Pancreas (tissue), 10 donors: ENCODE measurements around the gene PRRT3. TPM values are rescaled to one million over a fixed set of nuclear protein-coding genes. Genes with fewer than 3 reads are reported as not detected.

Experiments
- ATAC-seq, 4 donors: fragments of 200-7000 bp; cut with Tn5 transposase; one replicate each; pipeline versions ENCODE4 v1.8.0 to v1.9.1; 2020; ENCODE audit warnings: mild to moderate bottlenecking in 4 of 4, moderate library complexity in 4 of 4
- DNase-seq, 6 donors: peaks; one replicate each; pipeline ENCODE4 v3.0.0-alpha.2; 2020
- FAIRE-seq: peaks from 2 replicates; lab custom pipeline; 2012; peaks lifted over from hg19 to GRCh38; lab: Jason Lieb, UNC
- H3K27ac ChIP-seq, 4 donors: fragments of 200-600 bp; sonication (generic); 1 replicate in 3 of 4; 2 replicates in 1 of 4; pipeline versions ENCODE4 v1.5.0 to v1.8.0; 2020
- H3K27me3 ChIP-seq, 4 donors: fragments of 200-600 bp; one replicate each; pipeline ENCODE4 v1.8.0; 2021
- H3K36me3 ChIP-seq, 3 donors: fragments of 200-600 bp; sonication (generic) in 1 of 3; one replicate each; pipeline versions ENCODE4 v1.5.0 to v1.8.0; 2020 to 2021
- H3K4me1 ChIP-seq, 3 donors: fragments of 200-600 bp; one replicate each; pipeline ENCODE4 v1.8.0; 2021
- H3K4me3 ChIP-seq, 4 donors: fragments of 200-600 bp; sonication (generic) in 2 of 4; one replicate each; pipeline versions ENCODE4 v1.5.0 to v1.8.0; 2020 to 2021
- H3K9me3 ChIP-seq, 4 donors: fragments of 200-600 bp; one replicate each; pipeline ENCODE4 v1.8.0; 2021
- WGBS, 2 donors: extraction: QIAGEN DNeasy Blood & Tissue Kit; methylation state at CpG; one replicate each; pipeline ENCODE4 v1.1.7; 2013; 5-methylcytosine and 5-hydroxymethylcytosine counted together
- intact Hi-C, 3 donors: fragments of 100-400 bp; cut with DNase I; formaldehyde crosslinking; loops; one replicate each; pipeline versions ENCODE4 v1.11.1 to v1.14.2; 2022
- polyA plus RNA-seq, 2 donors: library from polyadenylated mRNA; stranded (reverse); fragments of 200-250 nt; gene quantifications; one replicate each; pipeline ENCODE4 v1.2.3, GENCODE V29; 2013
- total RNA-seq, 6 donors: library from RNA; stranded (reverse); fragmentation: NEBNext Ultra II Directional in 4 of 6; extraction: Animal tissue kit (Norgen Biotek cat#: 25700) in 4 of 6; gene quantifications; one replicate each; pipeline versions ENCODE4 v1.2.1 to v1.2.4, GENCODE V29; 2021 to 2023
- TF ChIP-seq, protein P1 (sequence below), 4 donors: fragments of 200-600 bp; sonication (generic) in 3 of 4; IDR thresholded peaks; one replicate each; pipeline versions ENCODE4 v1.5.0 to v1.8.0; 2021; ENCODE audit warnings: antibody characterized with exemption in 4 of 4
- donor health status: healthy with polysubstance abuse.
- donor health status: DM: no; HTN: no; CAD: no; lungs with moderate emphysema.
- donor health status: DM: no; HTN: no; CAD: no.
- donor health status: control.
- donor health status: control.
- donor health status: Bipolar disorder and iron deficiency.
- donor health status: DM: yes; HTN: yes; CAD: no.
- donor health status: DM: no; HTN: no; CAD: no.
- donor health status: DM: no; HTN: no; CAD: no.
- donor health status: DM: yes; HTN: yes; CAD: no.

The PRRT3 gene
- total and polyA plus RNA-seq, 8 donors, result 1.2 to 5.1 (median 2.0) TPM

DNA sequence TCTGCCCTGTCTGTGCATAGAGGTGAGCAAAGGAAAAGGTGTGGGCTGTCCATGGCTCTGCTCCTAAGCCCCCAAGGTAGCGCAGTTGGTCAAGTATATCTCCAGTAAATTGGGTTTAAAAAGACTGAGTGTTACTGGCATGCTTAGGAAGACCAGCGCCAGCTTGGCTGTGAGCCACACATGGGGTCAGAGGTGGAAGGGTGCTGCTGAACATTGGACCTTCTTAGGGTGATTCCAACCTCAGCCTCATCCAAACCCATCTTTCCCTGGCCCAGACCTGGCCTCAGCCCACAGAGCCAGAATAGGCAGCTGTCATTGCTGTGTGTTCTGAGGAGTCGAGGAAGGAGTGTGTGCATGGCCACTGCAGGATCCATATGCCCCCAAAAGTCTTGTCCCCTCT is 43.9 kb downstream of the PRRT3 start:
- Histone ChIP-seq H3K9me3 (no peaks in the 10 kb centered on the region), H3K36me3 (peaks cover 0 to 7% (median 0%) of the 10 kb centered on the region in 3 donors), H3K4me1 (peaks cover 3 to 7% (median 7%) of the 10 kb centered on the region in 3 donors), H3K27ac (no peak overlapping the region), H3K4me3 (no peak overlapping the region), H3K27me3 (no peaks in the 10 kb centered on the region)
- intact Hi-C loops, result no loop called here
- FAIRE-seq, result no peak
- TF ChIP-seq, protein P1, sequence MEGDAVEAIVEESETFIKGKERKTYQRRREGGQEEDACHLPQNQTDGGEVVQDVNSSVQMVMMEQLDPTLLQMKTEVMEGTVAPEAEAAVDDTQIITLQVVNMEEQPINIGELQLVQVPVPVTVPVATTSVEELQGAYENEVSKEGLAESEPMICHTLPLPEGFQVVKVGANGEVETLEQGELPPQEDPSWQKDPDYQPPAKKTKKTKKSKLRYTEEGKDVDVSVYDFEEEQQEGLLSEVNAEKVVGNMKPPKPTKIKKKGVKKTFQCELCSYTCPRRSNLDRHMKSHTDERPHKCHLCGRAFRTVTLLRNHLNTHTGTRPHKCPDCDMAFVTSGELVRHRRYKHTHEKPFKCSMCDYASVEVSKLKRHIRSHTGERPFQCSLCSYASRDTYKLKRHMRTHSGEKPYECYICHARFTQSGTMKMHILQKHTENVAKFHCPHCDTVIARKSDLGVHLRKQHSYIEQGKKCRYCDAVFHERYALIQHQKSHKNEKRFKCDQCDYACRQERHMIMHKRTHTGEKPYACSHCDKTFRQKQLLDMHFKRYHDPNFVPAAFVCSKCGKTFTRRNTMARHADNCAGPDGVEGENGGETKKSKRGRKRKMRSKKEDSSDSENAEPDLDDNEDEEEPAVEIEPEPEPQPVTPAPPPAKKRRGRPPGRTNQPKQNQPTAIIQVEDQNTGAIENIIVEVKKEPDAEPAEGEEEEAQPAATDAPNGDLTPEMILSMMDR (IDR thresholded peaks at IDR 0.05), result no peak
- no peak for DNase-seq
- WGBS, 2 donors, result 91 to 96% methylated on average over 3 of the region's 3 CpGs
- no peak for ATAC-seq

DNA sequence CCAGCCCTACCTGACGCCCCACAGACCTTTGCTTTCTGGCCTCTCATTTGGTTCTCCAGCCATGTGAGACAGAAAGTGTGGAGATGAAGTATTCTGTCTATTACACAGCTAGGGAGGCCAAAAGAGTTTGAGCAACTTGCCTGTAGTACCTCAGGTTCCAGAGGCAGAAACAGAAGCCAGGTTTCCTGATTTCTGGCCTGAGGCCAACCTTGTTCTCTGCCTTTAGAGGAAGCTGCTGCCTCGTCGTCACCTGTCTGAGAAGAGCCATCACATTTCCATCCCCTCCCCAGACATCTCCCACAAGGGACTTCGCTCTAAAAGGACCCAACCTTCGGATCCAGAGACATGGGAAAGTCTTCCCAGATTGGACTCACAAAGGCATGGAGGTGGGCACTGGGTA is 45.7 kb downstream of the PRRT3 start:
- 88 to 90% methylated on average over 5 of the region's 5 CpGs for WGBS, 2 donors
- intact Hi-C loops, result no loop called here
- FAIRE-seq (no peak), ATAC-seq (no peak), DNase-seq (no peak)
- Histone ChIP-seq H3K9me3 (no peaks in the 10 kb centered on the region), H3K36me3 (peaks cover 0 to under 1% (median 0%) of the 10 kb centered on the region in 3 donors), H3K27me3 (no peaks in the 10 kb centered on the region), H3K4me3 (no peak overlapping the region), H3K27ac (no peak overlapping the region), H3K4me1 (peaks cover 8 to 14% (median 11%) of the 10 kb centered on the region in 3 donors)
- TF ChIP-seq, protein P1 (IDR thresholded peaks at IDR 0.05), result no peak

DNA sequence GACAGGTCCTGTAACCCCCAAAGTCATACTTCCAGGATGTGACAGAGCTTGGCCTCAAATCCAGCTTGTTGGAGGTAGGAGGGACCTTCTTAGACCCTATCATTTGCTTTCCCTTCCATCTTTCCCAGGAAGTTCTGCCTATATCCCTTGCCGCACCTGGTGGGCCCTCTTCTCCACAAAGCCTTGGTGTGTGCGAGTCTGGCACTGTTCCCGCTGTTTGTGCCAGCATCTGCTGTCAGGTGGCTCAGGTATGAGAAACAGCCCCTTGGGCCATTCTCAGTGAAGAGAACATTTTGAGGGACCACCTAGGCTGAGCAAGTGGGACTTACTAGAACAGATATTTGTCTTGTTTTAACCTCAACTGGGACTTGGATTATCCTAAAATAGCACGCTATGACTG is 48.3 kb downstream of the PRRT3 start:
- peak in 1 of 6 donors; percentile 45 for DNase-seq
- H3K4me1 ChIP-seq, result peaks cover 18 to 20% (median 19%) of the 10 kb centered on the region in 3 donors
- ATAC-seq, result no peak
- FAIRE-seq, result no peak
- WGBS, 2 donors, result 45 to 52% methylated on average over 4 of the region's 4 CpGs
- H3K9me3 ChIP-seq, result no peaks in the 10 kb centered on the region
- intact Hi-C loops, result no loop called here
- peak overlapping the region in 2 of 4 donors; percentile 37 to 53 for H3K4me3 ChIP-seq
- H3K27ac ChIP-seq, result no peak overlapping the region
- H3K36me3 ChIP-seq, result no peaks in the 10 kb centered on the region
- TF ChIP-seq, protein P1 (IDR thresholded peaks at IDR 0.05), result no peak
- no peaks in the 10 kb centered on the region for H3K27me3 ChIP-seq

DNA sequence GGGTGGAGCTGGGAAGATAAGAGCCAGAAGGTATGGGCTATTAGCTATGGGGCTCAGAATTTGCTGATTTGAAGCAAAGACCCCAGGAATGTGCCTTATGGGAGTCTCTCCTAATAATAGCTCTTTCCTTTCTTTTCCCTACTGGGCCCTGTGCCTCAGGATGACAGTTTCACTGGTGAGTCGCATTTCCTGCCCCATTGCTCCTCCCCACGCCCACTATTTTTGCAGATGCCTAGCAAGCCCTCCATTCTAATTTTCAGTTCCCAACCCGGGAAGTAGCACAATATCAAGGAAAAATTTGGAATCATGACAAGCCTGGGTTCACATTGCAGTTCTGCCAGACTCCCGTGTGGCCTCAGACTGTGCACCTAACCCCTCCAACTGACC is 49.0 kb downstream of the PRRT3 start:
- Histone ChIP-seq H3K27ac (peak overlapping the region; percentile 7 to 73 (median 60)), H3K9me3 (no peaks in the 10 kb centered on the region), H3K27me3 (no peaks in the 10 kb centered on the region), H3K4me3 (peak overlapping the region; percentile 10 to 53 (median 28)), H3K4me1 (peaks cover 24 to 27% (median 25%) of the 10 kb centered on the region in 3 donors), H3K36me3 (no peaks in the 10 kb centered on the region)
- DNase-seq, result no peak
- FAIRE-seq, result no peak
- TF ChIP-seq, protein P1 (IDR thresholded peaks at IDR 0.05), result no peak
- peak; percentile 5 to 24 (median 12) for ATAC-seq
- 7 to 8% methylated on average over 4 of the region's 4 CpGs for WGBS, 2 donors
- intact Hi-C loops, result no loop called here
